Measurements from ENCODE around the gene ITLN1.

The ITLN1 gene

GRCh38 chr1:160858097-160858496, 26.9 kb downstream of the ITLN1 start:
- H2AFZ ChIP-seq (ENCODE audit: low read depth, low read length), result no peak overlapping the region
- no peaks in the 10 kb centered on the region for H3K9me3 ChIP-seq (ENCODE audit: insufficient read depth, low read length, severe bottlenecking)
- no peak overlapping the region for H3K4me3 ChIP-seq (ENCODE audit: low read depth in 1 of 2, low read length in 2 of 2)
- H3K27ac ChIP-seq (ENCODE audit: low read length), result no peak overlapping the region
- peaks cover 10% of the 10 kb centered on the region for H3K4me1 ChIP-seq (ENCODE audit: insufficient read depth, low read length)
- H3K36me3 ChIP-seq (ENCODE audit: insufficient read depth, low read length), result no peaks in the 10 kb centered on the region
- H3K4me2 ChIP-seq (ENCODE audit: insufficient read depth, low read length), result no peak overlapping the region
- DNase-seq (no peak), ATAC-seq (ENCODE audit: insufficient read depth, low read depth) (no peak)
- no peak overlapping the region for H3K9ac ChIP-seq (ENCODE audit: low read depth, low read length)
- no peaks in the 10 kb centered on the region for H4K20me1 ChIP-seq (ENCODE audit: insufficient read depth, low read length)
- TF ChIP-seq EZH2 (IDR thresholded peaks at IDR 0.05; ENCODE audit: borderline replicate concordance, low read depth, low read length, severe bottlenecking), result no peak
- TF ChIP-seq CTCF (IDR thresholded peaks at IDR 0.05; ENCODE audit: borderline replicate concordance, extremely low read depth, low read length, poor library complexity, severe bottlenecking), result no peak
- H3K79me2 ChIP-seq (ENCODE audit: insufficient read depth, low read length), result no peaks in the 10 kb centered on the region
- no peaks in the 10 kb centered on the region for H3K27me3 ChIP-seq (ENCODE audit: insufficient read depth, low read length, poor library complexity)

GRCh38 chr1:160855181-160855981, 29.6 kb downstream of the ITLN1 start:
- Histone ChIP-seq H3K4me1 (ENCODE audit: insufficient read depth, low read length) (peaks cover 10% of the 10 kb centered on the region), H3K9me3 (ENCODE audit: insufficient read depth, low read length, severe bottlenecking) (no peaks in the 10 kb centered on the region), H3K4me2 (ENCODE audit: insufficient read depth, low read length) (no peak overlapping the region), H3K36me3 (ENCODE audit: insufficient read depth, low read length) (no peaks in the 10 kb centered on the region), H4K20me1 (ENCODE audit: insufficient read depth, low read length) (no peaks in the 10 kb centered on the region), H3K4me3 (ENCODE audit: low read depth in 1 of 2, low read length in 2 of 2) (no peak overlapping the region), H3K79me2 (ENCODE audit: insufficient read depth, low read length) (no peaks in the 10 kb centered on the region), H2AFZ (ENCODE audit: low read depth, low read length) (no peak overlapping the region; the same call in 1 of the 2 replicates), H3K27ac (ENCODE audit: low read length) (no peak overlapping the region), H3K9ac (ENCODE audit: low read depth, low read length) (no peak overlapping the region), H3K27me3 (ENCODE audit: insufficient read depth, low read length, poor library complexity) (no peaks in the 10 kb centered on the region)
- no peak for TF ChIP-seq EZH2 (IDR thresholded peaks at IDR 0.05; ENCODE audit: borderline replicate concordance, low read depth, low read length, severe bottlenecking)
- no peak for TF ChIP-seq CTCF (IDR thresholded peaks at IDR 0.05; ENCODE audit: borderline replicate concordance, extremely low read depth, low read length, poor library complexity, severe bottlenecking)
- ATAC-seq (ENCODE audit: insufficient read depth, low read depth), result peak; percentile 91
- DNase-seq, result peak; percentile 69

- ATAC-seq (ENCODE audit: insufficient read depth, low read depth) (no peak), DNase-seq (no peak)
- TF ChIP-seq EZH2 (IDR thresholded peaks at IDR 0.05; ENCODE audit: borderline replicate concordance, low read depth, low read length, severe bottlenecking) (no peak), CTCF (IDR thresholded peaks at IDR 0.05; ENCODE audit: borderline replicate concordance, extremely low read depth, low read length, poor library complexity, severe bottlenecking) (no peak)
- Histone ChIP-seq H3K4me2 (ENCODE audit: insufficient read depth, low read length) (no peak overlapping the region), H3K9ac (ENCODE audit: low read depth, low read length) (no peak overlapping the region), H3K27ac (ENCODE audit: low read length) (no peak overlapping the region), H4K20me1 (ENCODE audit: insufficient read depth, low read length) (no peaks in the 10 kb centered on the region), H3K4me1 (ENCODE audit: insufficient read depth, low read length) (peaks cover 10% of the 10 kb centered on the region), H3K27me3 (ENCODE audit: insufficient read depth, low read length, poor library complexity) (no peaks in the 10 kb centered on the region), H3K36me3 (ENCODE audit: insufficient read depth, low read length) (no peaks in the 10 kb centered on the region), H3K4me3 (ENCODE audit: low read depth in 1 of 2, low read length in 2 of 2) (no peak overlapping the region), H2AFZ (ENCODE audit: low read depth, low read length) (no peak overlapping the region), H3K79me2 (ENCODE audit: insufficient read depth, low read length) (no peaks in the 10 kb centered on the region), H3K9me3 (ENCODE audit: insufficient read depth, low read length, severe bottlenecking) (no peaks in the 10 kb centered on the region)
Observed at GRCh38 chr1:160853754-160854153, 31.2 kb downstream of the ITLN1 start.
